ENCODE measurements around the gene BMAL1. TPM values are rescaled to one million over a fixed set of nuclear protein-coding genes. Genes with fewer than 3 reads are reported as not detected.

Gene BMAL1
- polyA plus RNA-seq, 3 donors: 10.2 to 43.4 (median 11.5) TPM

- Histone ChIP-seq H4K20me1 (ENCODE audit: insufficient read depth, low read length) (no peaks in the 10 kb centered on the region), H2AFZ (ENCODE audit: insufficient read depth, low read depth, low read length, poor library complexity, severe bottlenecking) (no peak overlapping the region), H3K36me3 (replicated peaks in 1 of 2; ENCODE audit: control insufficient read depth in 1 of 2, insufficient read depth in 2 of 2, low read length in 2 of 2) (no peaks in the 10 kb centered on the region), H3K9ac (ENCODE audit: insufficient read depth, low read length, poor library complexity, severe bottlenecking) (no peak overlapping the region), H3K27ac (ENCODE audit: low read depth in 1 of 2, low read length in 2 of 2) (no peak overlapping the region), H3K4me2 (replicated peaks; ENCODE audit: extremely low read depth, low read length, poor library complexity, severe bottlenecking) (no peak overlapping the region), H3K79me2 (ENCODE audit: insufficient read depth, low read length) (no peaks in the 10 kb centered on the region), H3K9me3 (replicated peaks in 1 of 2; ENCODE audit: control insufficient read depth in 1 of 2, insufficient read depth in 1 of 2, low read length in 2 of 2) (no peaks in the 10 kb centered on the region), H3K4me1 (ENCODE audit: control insufficient read depth in 1 of 2, insufficient read depth in 2 of 2, low read length in 2 of 2) (no peaks in the 10 kb centered on the region), H3K4me3 (replicated peaks in 1 of 3; ENCODE audit: low read depth in 2 of 3, low read length in 3 of 3) (no peak overlapping the region), H3K27me3 (ENCODE audit: control insufficient read depth in 2 of 2, insufficient read depth in 2 of 2, low read length in 2 of 2) (peaks cover 0 to 2% of the 10 kb centered on the region in 2 donors)
- no peaks in the 10 kb centered on the region for H3K4me1 Mint-ChIP-seq
- TF ChIP-seq, protein P1, sequence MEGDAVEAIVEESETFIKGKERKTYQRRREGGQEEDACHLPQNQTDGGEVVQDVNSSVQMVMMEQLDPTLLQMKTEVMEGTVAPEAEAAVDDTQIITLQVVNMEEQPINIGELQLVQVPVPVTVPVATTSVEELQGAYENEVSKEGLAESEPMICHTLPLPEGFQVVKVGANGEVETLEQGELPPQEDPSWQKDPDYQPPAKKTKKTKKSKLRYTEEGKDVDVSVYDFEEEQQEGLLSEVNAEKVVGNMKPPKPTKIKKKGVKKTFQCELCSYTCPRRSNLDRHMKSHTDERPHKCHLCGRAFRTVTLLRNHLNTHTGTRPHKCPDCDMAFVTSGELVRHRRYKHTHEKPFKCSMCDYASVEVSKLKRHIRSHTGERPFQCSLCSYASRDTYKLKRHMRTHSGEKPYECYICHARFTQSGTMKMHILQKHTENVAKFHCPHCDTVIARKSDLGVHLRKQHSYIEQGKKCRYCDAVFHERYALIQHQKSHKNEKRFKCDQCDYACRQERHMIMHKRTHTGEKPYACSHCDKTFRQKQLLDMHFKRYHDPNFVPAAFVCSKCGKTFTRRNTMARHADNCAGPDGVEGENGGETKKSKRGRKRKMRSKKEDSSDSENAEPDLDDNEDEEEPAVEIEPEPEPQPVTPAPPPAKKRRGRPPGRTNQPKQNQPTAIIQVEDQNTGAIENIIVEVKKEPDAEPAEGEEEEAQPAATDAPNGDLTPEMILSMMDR (IDR thresholded peaks at IDR 0.05): no peak
- H3K36me3 Mint-ChIP-seq: no peaks in the 10 kb centered on the region
- no CpG with 5 or more reads among the region's 1 CpG for WGBS (ENCODE audit: insufficient coverage)
- no peak for DNase-seq
- intact Hi-C loops (cut with micrococcal nuclease): no loop called here
- no peak overlapping the region for H3K27ac Mint-ChIP-seq
- peaks cover 0 to 13% (median 4%) of the 10 kb centered on the region in 3 donors for H3K27me3 Mint-ChIP-seq (ENCODE audit: low read depth in 3 of 3)
- H3K4me3 Mint-ChIP-seq: no peak overlapping the region
- no peaks in the 10 kb centered on the region for H3K9me3 Mint-ChIP-seq
Observed at GRCh38 chr11:13258855-13259254, 18.7 kb upstream of the BMAL1 start.

DNA sequence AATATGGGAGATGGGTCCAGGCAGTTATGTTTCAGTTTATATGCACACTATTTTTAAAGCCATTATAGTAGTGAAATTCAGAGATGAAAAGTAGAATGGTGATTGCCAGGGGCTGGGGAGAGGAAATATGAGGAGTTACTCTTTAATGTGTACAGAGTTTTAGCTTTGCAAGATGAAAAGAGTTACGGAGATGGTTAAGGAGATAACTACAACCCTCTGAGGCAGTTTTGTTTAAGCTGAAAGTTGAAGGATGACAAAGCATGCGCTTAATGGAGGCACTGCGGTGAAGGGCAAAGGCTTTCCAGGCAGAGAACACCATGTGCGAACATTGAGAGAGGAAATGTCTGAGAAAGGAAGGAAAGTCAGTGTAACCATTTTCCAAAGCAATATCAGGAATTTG lies 18.2 kb upstream of the BMAL1 start:
- no peaks in the 10 kb centered on the region for H3K36me3 Mint-ChIP-seq
- Histone ChIP-seq H3K9me3 (replicated peaks in 1 of 2; ENCODE audit: control insufficient read depth in 1 of 2, insufficient read depth in 1 of 2, low read length in 2 of 2) (no peaks in the 10 kb centered on the region), H3K4me1 (ENCODE audit: control insufficient read depth in 1 of 2, insufficient read depth in 2 of 2, low read length in 2 of 2) (no peaks in the 10 kb centered on the region), H3K27me3 (ENCODE audit: control insufficient read depth in 2 of 2, insufficient read depth in 2 of 2, low read length in 2 of 2) (peaks cover 0 to 2% of the 10 kb centered on the region in 2 donors), H3K4me3 (replicated peaks in 1 of 3; ENCODE audit: low read depth in 2 of 3, low read length in 3 of 3) (no peak overlapping the region), H4K20me1 (ENCODE audit: insufficient read depth, low read length) (no peaks in the 10 kb centered on the region), H3K27ac (ENCODE audit: low read depth in 1 of 2, low read length in 2 of 2) (no peak overlapping the region), H3K4me2 (replicated peaks; ENCODE audit: extremely low read depth, low read length, poor library complexity, severe bottlenecking) (no peak overlapping the region), H3K9ac (ENCODE audit: insufficient read depth, low read length, poor library complexity, severe bottlenecking) (no peak overlapping the region), H3K36me3 (replicated peaks in 1 of 2; ENCODE audit: control insufficient read depth in 1 of 2, insufficient read depth in 2 of 2, low read length in 2 of 2) (no peaks in the 10 kb centered on the region), H3K79me2 (ENCODE audit: insufficient read depth, low read length) (no peaks in the 10 kb centered on the region), H2AFZ (ENCODE audit: insufficient read depth, low read depth, low read length, poor library complexity, severe bottlenecking) (no peak overlapping the region)
- no peak overlapping the region for H3K27ac Mint-ChIP-seq
- no peak overlapping the region for H3K4me3 Mint-ChIP-seq
- 94% methylated on average over 4 of the region's 4 CpGs for WGBS (ENCODE audit: insufficient coverage)
- TF ChIP-seq, protein P1 (IDR thresholded peaks at IDR 0.05): no peak
- H3K9me3 Mint-ChIP-seq: no peaks in the 10 kb centered on the region
- H3K27me3 Mint-ChIP-seq (ENCODE audit: low read depth in 3 of 3): peaks cover 0 to 13% (median 4%) of the 10 kb centered on the region in 3 donors
- intact Hi-C loops (cut with micrococcal nuclease): no loop called here
- no peaks in the 10 kb centered on the region for H3K4me1 Mint-ChIP-seq
- DNase-seq: no peak

Data from CD14-positive monocyte (primary cell).